Small intestine (tissue), 7 donors: Measurements from ENCODE around the gene ZBTB46. TPM values are rescaled to one million over a fixed set of nuclear protein-coding genes. Genes with fewer than 3 reads are reported as not detected.

ENCODE experiments used
- DNase-seq, 2 donors: peaks; one replicate each; pipeline versions ENCODE4 v3.0.0 to v3.0.0-alpha.2; 2013
- FAIRE-seq: peaks from 2 replicates; lab custom pipeline; 2012; peaks lifted over from hg19 to GRCh38; lab: Jason Lieb, UNC
- H3K27ac ChIP-seq, 3 donors: one replicate each; pipeline ENCODE4 v1.5.1; 2013; ENCODE audit warnings: low read length in 2 of 3, mild to moderate bottlenecking in 2 of 3, control low read depth in 1 of 3, inconsistent platforms in 1 of 3, low read depth in 1 of 3, moderate library complexity in 1 of 3
- H3K27me3 ChIP-seq, 3 donors: one replicate each; pipeline ENCODE4 v1.6.1; 2013; ENCODE audit warnings: low read length in 3 of 3, inconsistent platforms in 1 of 3; ENCODE audit not compliant: control insufficient read depth in 3 of 3, insufficient read depth in 3 of 3
- H3K36me3 ChIP-seq, 3 donors: one replicate each; pipeline ENCODE4 v1.6.1; 2013; ENCODE audit warnings: low read length in 3 of 3, inconsistent platforms in 1 of 3, low read depth in 1 of 3, mild to moderate bottlenecking in 1 of 3, moderate library complexity in 1 of 3; ENCODE audit not compliant: control insufficient read depth in 3 of 3, insufficient read depth in 2 of 3
- H3K4me1 ChIP-seq, 3 donors: one replicate each; pipeline ENCODE4 v1.6.1; 2013; ENCODE audit warnings: low read length in 2 of 3, inconsistent platforms in 1 of 3, low read depth in 1 of 3, mild to moderate bottlenecking in 1 of 3, moderate library complexity in 1 of 3; ENCODE audit not compliant: control insufficient read depth in 3 of 3, insufficient read depth in 2 of 3
- H3K4me3 ChIP-seq, 3 donors: one replicate each; pipeline ENCODE4 v1.5.1; 2013; ENCODE audit warnings: low read length in 3 of 3, control low read depth in 1 of 3, inconsistent platforms in 1 of 3, low read depth in 1 of 3, mild to moderate bottlenecking in 1 of 3, moderate library complexity in 1 of 3
- H3K9me3 ChIP-seq, 2 donors: one replicate each; pipeline ENCODE4 v1.6.1; 2013; ENCODE audit warnings: low read depth in 1 of 2, low read length in 1 of 2; ENCODE audit not compliant: control insufficient read depth in 2 of 2, insufficient read depth in 1 of 2
- WGBS, 3 donors: extraction: QIAGEN DNeasy Blood & Tissue Kit; methylation state at CpG; one replicate each; pipeline ENCODE4 v1.1.7; 2013; 5-methylcytosine and 5-hydroxymethylcytosine counted together
- polyA plus RNA-seq, 4 donors: library from polyadenylated mRNA; stranded (reverse) in 3 of 4; unstranded in 1 of 4; fragments of 200-250 nt in 3 of 4; fragments of 120-200 nt in 1 of 4; gene quantifications; one replicate each; pipeline versions ENCODE4 v1.2.1 to v1.2.3, GENCODE V29; 2013
- donor health status: healthy with polysubstance abuse.
- donor health status: control.
- donor health status: control.
- donor health status: Bipolar disorder and iron deficiency.
- donor health status: healthy.

The ZBTB46 gene
- polyA plus RNA-seq, 4 donors: 1.1 to 3.1 (median 2.6) TPM; not detected in 1

DNA sequence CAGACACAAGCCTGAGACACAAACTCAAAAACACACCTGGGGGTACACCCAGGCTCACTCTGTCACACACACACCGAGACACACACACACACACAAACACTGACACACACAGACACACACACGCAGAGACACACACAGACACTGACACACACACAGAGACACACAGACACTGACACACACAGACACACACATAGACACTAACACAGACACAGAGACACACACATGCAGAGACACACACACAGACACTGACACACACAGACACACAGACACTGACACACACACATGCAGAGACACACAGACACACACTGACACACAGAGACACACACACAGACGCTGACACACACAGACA is 15.8 kb upstream of the ZBTB46 start:
- Histone ChIP-seq H3K4me1 (peaks cover 0 to 7% (median 0%) of the 10 kb centered on the region in 3 donors), H3K27me3 (peaks cover 0 to 45% (median 6%) of the 10 kb centered on the region in 3 donors), H3K36me3 (no peaks in the 10 kb centered on the region), H3K27ac (peak overlapping the region in 1 of 3 donors; percentile 60), H3K4me3 (no peak overlapping the region), H3K9me3 (no peaks in the 10 kb centered on the region)
- WGBS, 3 donors: 43 to 56% (median 53%) methylated on average over 3 of the region's 3 CpGs
- no peak for DNase-seq
- no peak for FAIRE-seq

- 2 to 8% (median 2%) methylated on average over 17 to 24 of the region's 24 CpGs for WGBS, 3 donors
- Histone ChIP-seq H3K9me3 (no peaks in the 10 kb centered on the region), H3K36me3 (no peaks in the 10 kb centered on the region), H3K4me1 (peaks cover 0 to 7% (median 0%) of the 10 kb centered on the region in 3 donors), H3K4me3 (no peak overlapping the region), H3K27me3 (peaks cover 0 to 42% (median 6%) of the 10 kb centered on the region in 3 donors), H3K27ac (peak overlapping the region in 1 of 3 donors; percentile 56)
- no peak for DNase-seq
- no peak for FAIRE-seq
These were observed 15.2 kb upstream of the ZBTB46 start for GRCh38 chr20:63846128-63846771.

- Histone ChIP-seq H3K36me3 (no peaks in the 10 kb centered on the region), H3K4me1 (peaks cover 0 to 7% (median 0%) of the 10 kb centered on the region in 3 donors), H3K4me3 (no peak overlapping the region), H3K9me3 (no peaks in the 10 kb centered on the region), H3K27me3 (peaks cover 0 to 45% (median 6%) of the 10 kb centered on the region in 3 donors), H3K27ac (no peak overlapping the region)
- no peak for DNase-seq
- FAIRE-seq: no peak
- WGBS, 3 donors: 48 to 67% (median 61%) methylated on average over 9 of the region's 9 CpGs
These were observed 13.5 kb upstream of the ZBTB46 start for GRCh38 chr20:63844511-63844991.

GRCh38 chr20:63843778-63844177 is 12.7 kb upstream of the ZBTB46 start:
- Histone ChIP-seq H3K27ac (no peak overlapping the region), H3K27me3 (peaks cover 0 to 45% (median 6%) of the 10 kb centered on the region in 3 donors), H3K4me1 (peaks cover 0 to 7% (median 0%) of the 10 kb centered on the region in 3 donors), H3K36me3 (no peaks in the 10 kb centered on the region), H3K9me3 (no peaks in the 10 kb centered on the region), H3K4me3 (no peak overlapping the region)
- 38 to 53% (median 40%) methylated on average over 16 of the region's 16 CpGs for WGBS, 3 donors
- no peak for FAIRE-seq
- no peak for DNase-seq

GRCh38 chr20:63843222-63843621 is 12.2 kb upstream of the ZBTB46 start:
- no peak for FAIRE-seq
- no peak overlapping the region for H3K27ac ChIP-seq
- H3K27me3 ChIP-seq: peaks cover 0 to 41% (median 6%) of the 10 kb centered on the region in 3 donors
- H3K4me3 ChIP-seq: no peak overlapping the region
- WGBS, 3 donors: 72 to 87% (median 75%) methylated on average over 12 of the region's 12 CpGs
- no peak for DNase-seq
- H3K36me3 ChIP-seq: no peaks in the 10 kb centered on the region
- peaks cover 0 to 7% (median 0%) of the 10 kb centered on the region in 3 donors for H3K4me1 ChIP-seq
- no peaks in the 10 kb centered on the region for H3K9me3 ChIP-seq

- WGBS, 3 donors: 49 to 70% (median 55%) methylated on average over 9 of the region's 9 CpGs
- DNase-seq: no peak
- H3K36me3 ChIP-seq: no peaks in the 10 kb centered on the region
- no peak overlapping the region for H3K4me3 ChIP-seq
- peaks cover 0 to 7% (median 0%) of the 10 kb centered on the region in 3 donors for H3K4me1 ChIP-seq
- no peaks in the 10 kb centered on the region for H3K9me3 ChIP-seq
- FAIRE-seq: no peak
- H3K27me3 ChIP-seq: peaks cover 0 to 37% (median 6%) of the 10 kb centered on the region in 3 donors
- H3K27ac ChIP-seq: no peak overlapping the region
These were observed 11.2 kb upstream of the ZBTB46 start for GRCh38 chr20:63842258-63842657.

- no peak for FAIRE-seq
- WGBS, 3 donors: 63 to 78% (median 72%) methylated on average over 11 of the region's 11 CpGs
These were observed 9.4 kb upstream of the ZBTB46 start for GRCh38 chr20:63840405-63840828.

DNA sequence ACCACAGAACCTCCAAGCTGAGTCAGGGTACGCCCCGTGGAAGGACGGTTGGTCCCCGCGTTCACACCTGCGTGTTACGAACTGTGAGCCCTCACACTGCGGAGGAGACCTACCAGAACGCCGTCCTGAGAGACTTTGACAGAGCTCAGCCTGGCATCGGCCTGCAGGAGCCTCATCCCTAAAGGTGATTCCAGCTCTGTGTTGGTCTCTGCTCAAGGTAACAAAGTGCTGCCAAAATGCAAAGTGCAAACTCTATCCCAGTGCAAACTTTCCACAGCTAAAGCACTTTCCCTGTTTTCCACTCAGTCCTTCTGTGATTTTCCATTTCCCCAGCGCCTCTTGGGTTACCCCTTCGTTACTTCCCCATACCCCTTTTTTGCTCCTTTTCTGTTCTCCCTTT is 8.6 kb upstream of the ZBTB46 start:
- H3K9me3 ChIP-seq: no peaks in the 10 kb centered on the region
- FAIRE-seq (no peak), DNase-seq (no peak)
- WGBS, 3 donors: 84 to 89% (median 87%) methylated on average over 13 of the region's 13 CpGs
- no peaks in the 10 kb centered on the region for H3K36me3 ChIP-seq
- H3K27me3 ChIP-seq: peaks cover 0 to 18% (median under 1%) of the 10 kb centered on the region in 3 donors
- no peak overlapping the region for H3K4me3 ChIP-seq
- no peak overlapping the region for H3K27ac ChIP-seq
- H3K4me1 ChIP-seq: peaks cover 0 to 7% (median 0%) of the 10 kb centered on the region in 3 donors

More at GRCh38 chr20:63840405-63840828, 9.4 kb upstream of the ZBTB46 start:
- DNase-seq: no peak
- Histone ChIP-seq H3K27me3 (peaks cover 0 to 25% (median 2%) of the 10 kb centered on the region in 3 donors), H3K9me3 (no peaks in the 10 kb centered on the region), H3K4me3 (no peak overlapping the region), H3K27ac (no peak overlapping the region), H3K36me3 (no peaks in the 10 kb centered on the region), H3K4me1 (no peaks in the 10 kb centered on the region)
